ENCODE results near the gene KITLG.

DNA sequence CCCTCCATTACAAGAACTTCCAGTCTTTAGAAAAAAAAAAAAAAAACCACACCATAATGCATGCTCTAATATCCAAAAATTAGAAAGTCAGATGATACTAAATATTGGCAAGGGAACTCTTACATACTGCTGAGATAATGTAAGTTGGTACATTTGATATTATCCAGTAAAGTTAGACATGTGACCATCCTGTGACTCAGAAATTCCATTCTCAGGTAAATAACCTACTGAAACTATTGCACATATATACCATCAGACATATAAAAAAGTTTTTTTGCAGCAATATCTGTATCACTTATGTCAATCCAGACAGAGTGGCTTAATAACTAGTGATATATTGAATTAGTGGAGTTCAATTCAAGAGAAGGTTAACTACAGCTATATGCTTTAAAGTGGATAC is 63.5 kb downstream of the KITLG start:
- TF ChIP-seq CTCF (IDR thresholded peaks at IDR 0.05 in 2 of 3, conservative IDR thresholded peaks at IDR 0.05 in 1 of 3; ENCODE audit: borderline replicate concordance in 1 of 3, insufficient read depth in 1 of 3, low read depth in 2 of 3, low read length in 2 of 3) (no peak), SP1 (IDR thresholded peaks at IDR 0.05; ENCODE audit: low read depth) (no peak), POLR2AphosphoS5 (IDR thresholded peaks at IDR 0.05; ENCODE audit: low read depth, low read length) (no peak), YY1 (IDR thresholded peaks at IDR 0.05; ENCODE audit: extremely low read depth, insufficient replicate concordance, low read depth, low read length) (no peak), ZFX (IDR thresholded peaks at IDR 0.05) (no peak)

All from HCT116 (cell line).